ENCODE results near the gene CBLB. TPM values are rescaled to one million over a fixed set of nuclear protein-coding genes. Genes with fewer than 3 reads are reported as not detected.

The CBLB gene
- total and polyA plus RNA-seq, 9 of the 15 experiments (the other 6 are each of a cell fraction or from before 2014, with no cell fraction given), result 1.8 to 8.1 (median 5.3) TPM

- TF ChIP-seq IRF1 (CRISPR knock-in tag; IDR thresholded peaks at IDR 0.05; ENCODE audit: borderline replicate concordance) (no peak), ZFX (CRISPR knock-in tag; IDR thresholded peaks at IDR 0.05) (no peak), SMARCA4 (IDR thresholded peaks at IDR 0.05) (no peak), ZNF785 (CRISPR knock-in tag; IDR thresholded peaks at IDR 0.05) (no peak)
Measured at GRCh38 chr3:105767216-105767615, 101.6 kb downstream of the CBLB start (continued).

- no peaks in the 10 kb centered on the region; the same call in 2 of the 3 replicates for H3K36me3 ChIP-seq (ENCODE audit: control insufficient read depth, insufficient read depth, low read length)
- no peak overlapping the region for H3K27ac ChIP-seq (ENCODE audit: extremely low read depth, low read depth, low read length)
- in situ Hi-C loops (cut with MboI) (no loop called here), intact Hi-C loops (cut with micrococcal nuclease) (no loop called here)
- H3K4me1 ChIP-seq (replicated peaks in 1 of 2; ENCODE audit: control insufficient read depth in 2 of 2, insufficient read depth in 2 of 2, low read length in 2 of 2), result no peaks in the 10 kb centered on the region
- H3K4me2 ChIP-seq (ENCODE audit: insufficient read depth, low read length), result no peak overlapping the region
- no peak overlapping the region for H3K4me3 ChIP-seq
- no peaks in the 10 kb centered on the region for H3K79me2 ChIP-seq (ENCODE audit: control insufficient read depth, insufficient read depth, low read length)
- no peaks in the 10 kb centered on the region for H4K20me1 ChIP-seq (replicated peaks; ENCODE audit: control insufficient read depth, insufficient read depth, low read length)
- no peaks in the 10 kb centered on the region for H3K9me1 ChIP-seq (ENCODE audit: control insufficient read depth, insufficient read depth, low read length)
- BruUV-seq (replicated peaks), result no TSS peak
- ATAC-seq (no peak), FAIRE-seq (no peak), DNase-seq (ENCODE audit: extremely low read depth in 1 of 4, low spot score in 3 of 4) (no peak)
- no peaks in the 10 kb centered on the region for H3K27me3 ChIP-seq (ENCODE audit: control insufficient read depth in 2 of 2, insufficient read depth in 2 of 2, low read length in 2 of 2)
- no peaks in the 10 kb centered on the region for H3K9me3 ChIP-seq (replicated peaks; ENCODE audit: control insufficient read depth, insufficient read depth, low read depth, low read length)
- H2AFZ ChIP-seq (ENCODE audit: low read depth, low read length), result no peak overlapping the region
- H3K9ac ChIP-seq (ENCODE audit: insufficient read depth in 1 of 2, low read depth in 2 of 2, low read length in 2 of 2), result no peak overlapping the region
- POLR2A ChIA-PET, result no interaction called here
- CTCF ChIA-PET (ENCODE audit: low intra/inter-chr PET ratio), result no interaction called here
- no peak for TF ChIP-seq KDM1A (IDR thresholded peaks at IDR 0.05)
- TF ChIP-seq GATA2 (CRISPR knock-in tag; IDR thresholded peaks at IDR 0.05), result no peak
- no peak for TF ChIP-seq PHTF2 (CRISPR knock-in tag; IDR thresholded peaks at IDR 0.05)
- no peak for TF ChIP-seq ARID4B (CRISPR knock-in tag; IDR thresholded peaks at IDR 0.05)
- no peak for TF ChIP-seq RFX1 (IDR thresholded peaks at IDR 0.05)
- TF ChIP-seq ZNF184 (CRISPR knock-in tag; IDR thresholded peaks at IDR 0.05), result no peak
- TF ChIP-seq TRIM24 (IDR thresholded peaks at IDR 0.05), result no peak
- TF ChIP-seq ZNF146 (CRISPR knock-in tag; IDR thresholded peaks at IDR 0.05; ENCODE audit: unreplicated experiment), result no peak
- no peak for TF ChIP-seq BACH1 (tag; IDR thresholded peaks at IDR 0.05)
- no peak for TF ChIP-seq TSHZ1 (CRISPR knock-in tag; IDR thresholded peaks at IDR 0.05)
- TF ChIP-seq ESRRA (IDR thresholded peaks at IDR 0.05; ENCODE audit: borderline replicate concordance, low read depth), result no peak
Measured at GRCh38 chr3:105765308-105765639, 103.5 kb downstream of the CBLB start.

Measured in K562 (cell line).